ENCODE measurements around the gene CDH5. TPM values are rescaled to one million over a fixed set of nuclear protein-coding genes. Genes with fewer than 3 reads are reported as not detected.

The CDH5 gene
- total RNA-seq, 1 experiment from 2014 or later = not detected

- ChIA-PET CTCF (interaction anchor here (0.6 kb wide), 2 partner anchors 463 to 532 kb away, joined by 3 read pairs; no protein-coding TSS in a partner anchor), POLR2A (ENCODE audit: unreplicated experiment) (no interaction called here)
- no peak overlapping the region for H3K9ac ChIP-seq (ENCODE audit: low read length)
- H2AFZ ChIP-seq (ENCODE audit: low read length) = no peak overlapping the region
- no peaks in the 10 kb centered on the region for H3K79me2 ChIP-seq (ENCODE audit: low read length)
- H3K9me2 ChIP-seq (replicated peaks; ENCODE audit: low read length) = no peaks in the 10 kb centered on the region
- ATAC-seq = no peak
- no peak overlapping the region for H3K4me2 ChIP-seq (ENCODE audit: low read length)
- H3K27ac ChIP-seq (ENCODE audit: low read length) = no peak overlapping the region
- intact Hi-C loops (cut with micrococcal nuclease) = no loop called here
- no peak for DNase-seq
- H3K9me3 ChIP-seq (ENCODE audit: low read length) = no peaks in the 10 kb centered on the region
- no peak overlapping the region for H3K4me3 ChIP-seq (ENCODE audit: low read length)
- no peak for TF ChIP-seq EZH2phosphoT487 (IDR thresholded peaks at IDR 0.05; ENCODE audit: borderline replicate concordance, low read length)
- TF ChIP-seq EZH2 (IDR thresholded peaks at IDR 0.05; ENCODE audit: low read length, unreplicated experiment) = no peak
- TF ChIP-seq CTCF (conservative IDR thresholded peaks at IDR 0.05; ENCODE audit: low read depth, low read length) = no peak
- peaks cover under 1% of the 10 kb centered on the region; the same call in 1 of the 2 replicates for H3K36me3 ChIP-seq (ENCODE audit: low read depth, low read length)
- no peaks in the 10 kb centered on the region for H3F3A ChIP-seq (ENCODE audit: low read length, unreplicated experiment)
- peaks cover 27% of the 10 kb centered on the region for H3K4me1 ChIP-seq (ENCODE audit: insufficient read depth, low read length)
- H3K27me3 ChIP-seq (ENCODE audit: low read length) = no peaks in the 10 kb centered on the region
- H4K20me1 ChIP-seq (ENCODE audit: low read length) = no peaks in the 10 kb centered on the region
- no TSS peak for BruUV-seq (replicated peaks)
Observed at GRCh38 chr16:66405057-66405783, 38.7 kb downstream of the CDH5 start.

- Histone ChIP-seq H3K27me3 (ENCODE audit: low read length) (no peaks in the 10 kb centered on the region), H3K9me3 (ENCODE audit: low read length) (no peaks in the 10 kb centered on the region), H2AFZ (ENCODE audit: low read length) (peak overlapping the region; percentile 95), H3F3A (ENCODE audit: low read length, unreplicated experiment) (no peaks in the 10 kb centered on the region), H3K27ac (ENCODE audit: low read length) (peak overlapping the region; percentile 41), H3K9me2 (replicated peaks; ENCODE audit: low read length) (no peaks in the 10 kb centered on the region), H3K4me3 (ENCODE audit: low read length) (peak overlapping the region; percentile 79), H3K36me3 (ENCODE audit: low read depth, low read length) (peaks cover 8% of the 10 kb centered on the region; the same call in 1 of the 2 replicates), H3K4me2 (ENCODE audit: low read length) (peak overlapping the region; percentile 94), H4K20me1 (ENCODE audit: low read length) (no peaks in the 10 kb centered on the region), H3K4me1 (ENCODE audit: insufficient read depth, low read length) (peaks cover 27% of the 10 kb centered on the region), H3K9ac (ENCODE audit: low read length) (peak overlapping the region; percentile 66), H3K79me2 (ENCODE audit: low read length) (no peaks in the 10 kb centered on the region)
- BruUV-seq (replicated peaks) = no TSS peak
- ATAC-seq (peak; percentile 66), DNase-seq (peak; percentile 69)
- TF ChIP-seq CTCF (conservative IDR thresholded peaks at IDR 0.05; ENCODE audit: low read depth, low read length) (peak; percentile 76), EZH2 (IDR thresholded peaks at IDR 0.05; ENCODE audit: low read length, unreplicated experiment) (no peak)
- intact Hi-C loops (cut with micrococcal nuclease) = loop anchor here (1.0 to 2.0 kb wide), 2 partner anchors 77 to 198 kb away; partner anchors contain the start of gene CMTM3
- POLR2A ChIA-PET (ENCODE audit: unreplicated experiment) = no interaction called here
- CTCF ChIA-PET = interaction anchor here (0.6 to 1.4 kb wide), 9 partner anchors 37 to 466 kb away, joined by 3 to 6 read pairs (median 3); no protein-coding TSS in a partner anchor
Observed at GRCh38 chr16:66406534-66407221, 40.2 kb downstream of the CDH5 start.

Data from PC-3 (cell line).